Stimulated activated CD4-positive, alpha-beta T cell treated with anti-CD3 and anti-CD28 coated beads, TNF-alpha, amount 100 ng/mL, for 4 hours (primary cell): ENCODE results near the gene OXTR.

Source experiments
- DNase-seq, 3 experiments: peaks; one replicate each; pipeline ENCODE4 v3.0.0-alpha.2; 2020; ENCODE audit warnings: low read depth in 3 of 3

OXTR gene

DNA sequence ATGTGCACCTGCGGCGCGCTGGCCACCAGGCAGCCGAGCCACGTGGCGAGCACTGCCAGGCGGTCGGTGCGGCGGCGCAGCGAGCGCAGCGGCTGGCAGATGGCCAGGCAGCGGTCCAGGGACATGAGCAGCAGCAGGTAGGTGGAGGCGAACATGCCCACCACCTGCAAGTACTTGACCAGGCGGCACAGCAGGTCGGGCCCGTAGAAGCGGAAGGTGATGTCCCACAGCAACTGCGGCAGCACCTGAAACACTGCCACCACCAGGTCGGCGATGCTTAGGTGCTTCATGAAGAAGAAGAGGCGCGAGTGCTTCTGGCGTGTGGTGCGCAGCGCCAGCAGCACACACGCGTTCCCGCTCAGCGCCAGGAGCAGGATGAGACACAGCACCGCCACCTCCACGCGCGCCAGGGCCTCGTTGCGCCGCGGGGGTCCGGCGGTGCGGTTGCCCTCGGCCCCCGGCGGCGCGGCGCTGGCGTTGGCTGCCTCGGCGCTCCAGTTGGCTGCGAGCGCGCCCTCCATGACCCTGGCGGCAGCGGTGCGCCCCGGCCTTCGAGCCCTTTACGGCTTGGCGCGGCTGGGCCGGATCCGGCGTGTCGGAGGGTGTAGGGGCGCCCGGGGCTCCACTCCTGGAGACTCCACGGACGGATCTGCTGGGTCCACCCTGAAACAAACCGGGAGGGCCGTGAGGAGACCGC lies 1.6 kb downstream of the OXTR start:
- DNase-seq, result no peak

GRCh38 chr3:8767256-8767666 lies 2.2 kb downstream of the OXTR start:
- no peak for DNase-seq

GRCh38 chr3:8766148-8766547 lies 3.3 kb downstream of the OXTR start:
- no peak for DNase-seq

DNA sequence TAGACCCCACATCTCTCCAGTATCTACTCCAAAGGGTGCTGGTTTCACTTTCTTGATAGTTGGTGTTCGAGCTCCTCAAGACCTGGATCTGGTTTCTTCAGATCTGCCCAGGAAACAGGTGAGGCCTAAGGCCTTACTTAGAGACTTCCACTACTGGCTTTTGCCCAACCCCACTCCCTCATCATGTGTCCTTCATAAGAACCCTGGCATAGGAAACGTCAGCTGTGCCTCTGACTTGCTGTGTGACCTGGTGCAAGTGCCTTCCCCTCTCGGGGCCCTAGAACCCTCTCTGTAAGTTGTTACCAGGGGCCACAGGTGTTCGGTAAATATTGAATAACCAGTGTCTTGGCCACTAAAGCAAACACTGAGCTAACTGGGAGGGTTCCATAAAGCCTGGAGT lies 3.9 kb downstream of the OXTR start:
- no peak for DNase-seq

DNA sequence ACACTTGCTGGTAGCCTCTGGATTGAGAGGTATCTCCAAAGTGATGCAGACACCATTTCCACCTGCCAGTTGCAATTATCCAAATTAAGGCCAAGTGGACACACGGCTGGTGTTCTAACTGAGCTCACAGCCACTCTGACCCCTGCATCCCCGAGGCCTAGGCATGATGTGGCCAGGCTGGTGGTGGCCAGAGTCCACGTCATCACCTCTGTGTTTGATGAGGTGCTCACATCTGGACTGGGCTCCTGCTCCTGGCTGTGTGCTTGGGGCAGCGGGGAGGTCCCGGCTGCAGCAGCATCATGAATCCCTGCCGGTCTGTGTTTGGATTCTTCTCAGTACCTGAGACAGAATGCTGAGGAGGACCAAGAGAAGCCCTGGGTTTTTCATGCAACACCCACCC lies 4.9 kb downstream of the OXTR start:
- no peak for DNase-seq

GRCh38 chr3:8762607-8763377 lies 6.6 kb downstream of the OXTR start:
- DNase-seq, result no peak

- DNase-seq, result no peak
Measured at GRCh38 chr3:8761866-8762265, 7.5 kb downstream of the OXTR start.

DNA sequence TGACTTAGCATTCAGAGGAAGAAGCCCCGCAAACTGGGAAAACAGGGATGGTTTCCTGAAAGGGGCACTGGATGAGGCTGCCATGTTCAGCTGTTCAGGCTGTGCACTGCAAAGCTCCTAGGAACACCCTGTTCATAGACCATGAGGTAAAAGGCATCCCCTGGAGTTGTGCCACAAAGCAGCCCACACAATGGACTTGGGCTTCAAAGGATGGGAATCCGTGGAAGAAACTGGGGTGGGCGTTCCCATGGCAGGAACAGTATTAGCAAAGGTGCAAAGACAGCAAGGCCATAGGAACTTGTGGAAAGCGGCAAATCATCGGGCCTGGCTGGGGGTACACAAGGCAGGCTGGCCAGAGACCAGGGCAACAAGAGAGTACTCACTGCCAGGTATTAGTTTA lies 8.9 kb downstream of the OXTR start:
- no peak for DNase-seq

- DNase-seq, result no peak
Measured at GRCh38 chr3:8760091-8760490, 9.3 kb downstream of the OXTR start.

DNA sequence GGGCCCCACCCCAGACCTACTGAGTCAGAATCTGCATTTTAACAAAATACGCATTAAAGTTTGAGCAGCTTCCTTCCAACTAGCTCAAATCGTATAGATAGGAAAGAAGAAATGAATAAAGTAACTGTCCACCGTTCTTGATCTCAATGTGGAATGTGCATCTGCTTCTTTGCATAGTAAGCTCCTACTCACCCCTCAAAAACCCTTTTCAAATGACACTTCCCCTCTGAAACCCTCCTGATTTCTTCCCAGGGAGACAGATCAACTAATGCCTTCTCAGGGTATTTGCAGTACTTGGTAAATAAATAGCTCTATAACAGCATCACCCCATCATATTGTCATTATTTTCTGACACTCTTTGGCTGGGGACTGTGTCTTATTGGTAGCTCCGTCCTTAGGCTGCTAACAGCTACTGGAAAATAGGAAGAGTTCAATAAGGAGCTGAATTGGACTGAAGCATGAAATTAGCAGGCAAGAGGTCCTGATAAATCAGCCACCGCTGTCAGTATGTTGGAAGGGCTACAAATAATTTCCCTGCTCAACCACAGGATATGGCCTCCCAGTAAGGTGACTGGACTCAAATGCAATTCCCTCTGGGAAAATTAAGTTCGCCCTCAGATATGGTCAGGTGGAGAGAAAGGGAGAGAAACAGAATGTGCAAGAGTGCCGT lies 10.2 kb downstream of the OXTR start:
- no peak for DNase-seq

DNA sequence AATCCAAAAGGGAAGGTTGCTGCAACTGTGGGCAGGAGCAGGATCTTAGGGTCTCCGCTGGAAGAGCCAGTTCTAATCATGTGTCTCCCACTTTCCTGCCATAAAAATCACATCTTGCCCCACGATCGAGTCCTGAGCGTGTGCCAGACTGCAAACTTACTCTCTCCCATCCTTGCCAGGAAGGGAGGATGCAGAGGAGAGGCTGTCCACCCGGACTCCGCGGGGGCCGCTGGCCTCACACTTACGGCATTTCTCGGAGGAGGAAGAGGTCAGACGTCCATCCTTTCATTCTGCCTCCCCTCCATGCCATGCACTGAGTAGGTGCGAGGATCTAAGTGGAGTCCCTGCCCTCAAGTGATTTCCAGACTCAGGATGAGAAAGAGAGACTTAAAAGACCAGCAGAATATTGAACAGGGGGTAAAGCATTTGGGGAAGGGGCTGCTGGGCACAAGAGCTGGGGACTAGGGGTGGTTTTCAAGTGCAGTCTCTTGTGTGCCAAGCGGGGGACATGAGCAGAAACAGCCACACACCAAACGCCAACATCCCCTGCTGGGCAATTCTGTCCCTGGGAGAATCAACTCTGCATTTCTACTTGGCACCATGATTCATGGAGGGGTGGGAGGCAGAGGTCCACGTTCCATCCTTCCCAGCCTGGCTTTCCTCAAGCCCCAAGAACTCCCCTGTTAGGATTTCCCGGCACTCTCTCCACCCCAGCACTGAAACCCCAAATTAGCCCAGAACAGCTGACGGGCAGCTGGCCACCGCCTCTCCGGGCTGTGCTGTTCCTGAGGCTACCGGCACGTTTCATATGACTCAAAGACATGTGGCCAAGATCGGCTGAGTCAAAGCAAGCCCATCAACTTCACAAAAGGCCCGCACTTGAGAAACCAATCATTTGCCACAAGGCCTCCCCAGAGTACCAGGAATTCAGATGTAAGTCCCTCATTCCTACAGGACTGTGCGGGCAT lies 11.6 kb downstream of the OXTR start:
- DNase-seq, result no peak

DNA sequence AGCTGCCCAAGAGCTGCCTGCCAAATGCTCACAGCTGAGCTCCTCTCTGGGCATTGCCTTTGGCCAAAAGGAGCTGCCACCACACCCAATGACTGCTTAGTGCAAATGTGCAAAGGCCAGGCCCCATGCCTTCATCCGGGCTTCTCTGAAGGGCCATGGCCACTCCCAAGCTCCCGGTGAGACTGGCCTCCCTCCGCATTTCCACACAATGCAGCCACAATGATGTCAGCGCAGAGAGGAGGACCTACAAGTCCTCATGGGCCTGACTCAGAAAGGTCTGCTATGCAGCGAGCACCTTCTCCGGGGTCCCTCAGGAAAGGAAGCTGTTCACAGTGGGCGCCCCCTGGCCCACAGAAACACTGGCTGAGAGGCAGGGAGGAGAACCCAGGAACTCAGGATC lies 12.7 kb downstream of the OXTR start:
- DNase-seq, result no peak

DNA sequence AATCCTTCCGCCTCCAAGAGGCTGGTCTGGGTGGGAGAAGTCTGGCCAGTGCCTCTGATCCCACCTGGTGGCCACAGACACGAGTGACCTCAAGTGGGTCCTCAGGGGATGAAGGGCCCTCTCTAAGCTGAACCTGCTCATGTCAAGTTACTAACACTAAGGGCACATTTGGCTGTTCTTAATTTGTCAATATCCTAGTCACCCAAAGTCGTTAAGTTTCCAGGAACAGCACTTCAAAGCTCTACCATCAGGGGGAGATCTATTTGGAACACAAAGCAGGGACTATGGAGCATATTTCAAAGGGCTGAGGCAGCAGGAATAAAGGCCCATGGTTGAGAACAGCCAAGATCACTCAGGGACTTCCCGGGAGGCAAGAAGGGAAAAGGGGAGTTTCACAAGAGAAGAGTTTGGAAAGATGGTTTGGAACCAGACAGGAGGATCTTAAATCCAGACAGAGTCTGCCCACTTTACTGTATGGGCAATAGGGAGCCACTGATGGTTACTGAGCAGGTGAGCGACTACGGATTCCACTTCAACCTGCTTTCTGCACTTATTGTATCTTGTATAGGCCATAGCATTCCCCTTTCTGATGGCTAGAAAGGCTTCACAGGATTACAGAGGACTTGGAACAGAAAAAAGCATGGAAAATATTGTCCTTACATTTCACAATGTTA lies 13.7 kb downstream of the OXTR start:
- DNase-seq, result no peak

GRCh38 chr3:8755097-8755496 lies 14.3 kb downstream of the OXTR start:
- no peak for DNase-seq

- no peak for DNase-seq
Measured at GRCh38 chr3:8752832-8753231, 16.6 kb downstream of the OXTR start.

GRCh38 chr3:8749316-8749715 lies 20.1 kb downstream of the OXTR start:
- DNase-seq, result no peak

DNA sequence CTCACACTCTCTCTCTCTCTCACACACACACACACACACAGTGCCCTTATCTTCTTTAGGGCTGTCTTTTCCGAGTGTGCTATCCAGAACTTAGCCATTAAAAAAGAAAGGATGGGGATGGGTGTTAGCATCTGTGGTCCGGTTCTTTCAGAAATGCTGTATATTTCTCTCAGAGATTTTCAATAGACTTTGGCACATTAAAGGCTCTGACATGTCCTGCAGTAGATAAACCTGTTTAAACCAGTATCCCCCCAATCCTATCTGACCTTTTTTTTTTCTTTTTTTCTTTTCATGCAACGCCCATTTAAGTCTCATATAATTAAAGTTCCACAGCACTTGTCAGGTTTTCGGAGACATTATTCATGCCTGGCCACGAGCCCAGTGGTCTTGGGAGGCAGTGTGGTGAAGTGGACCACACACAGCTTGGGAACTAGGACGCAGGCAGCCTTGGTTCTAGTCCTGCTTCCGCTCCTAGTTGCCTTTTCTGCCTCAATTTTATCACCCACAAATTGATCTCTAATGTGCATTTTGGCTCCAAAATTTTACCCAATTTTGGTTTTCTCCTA lies 22.6 kb downstream of the OXTR start:
- no peak for DNase-seq

GRCh38 chr3:8745619-8746370 lies 23.6 kb downstream of the OXTR start:
- DNase-seq, result no peak

- DNase-seq, result no peak
Measured at GRCh38 chr3:8743911-8744310, 25.5 kb downstream of the OXTR start.

DNA sequence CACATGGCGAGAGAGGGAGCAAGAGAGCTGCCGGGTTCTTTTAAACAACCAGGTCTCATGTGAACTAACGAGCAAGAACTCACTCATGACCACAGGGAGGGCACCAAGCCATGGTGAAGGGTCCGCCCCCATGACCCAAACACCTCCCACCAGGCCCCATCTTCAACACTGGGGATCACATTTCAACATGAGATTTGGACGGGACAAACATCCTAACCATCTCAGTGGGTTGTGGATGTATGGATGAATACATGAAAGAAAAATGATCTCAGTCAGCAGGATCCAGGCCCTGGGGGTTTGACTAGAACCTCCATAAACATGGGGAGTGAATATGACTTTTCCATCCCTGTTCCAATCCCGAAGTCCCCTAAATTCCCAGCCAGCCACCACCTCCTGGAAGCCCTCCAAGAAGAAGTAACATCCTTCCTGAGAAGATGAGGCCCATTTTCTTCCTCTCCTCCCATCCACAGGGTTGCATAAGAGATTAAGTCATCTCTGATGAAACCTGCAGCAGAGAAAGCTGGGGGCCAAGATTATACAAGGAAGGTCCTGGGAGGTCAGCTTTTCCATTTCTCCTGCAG lies 26.3 kb downstream of the OXTR start:
- no peak for DNase-seq
